Chondrocyte (in vitro differentiated cells): ENCODE measurements around the gene RASL11B. TPM values are rescaled to one million over a fixed set of nuclear protein-coding genes. Genes with fewer than 3 reads are reported as not detected.

ENCODE experiments used
- DNase-seq: peaks from one replicate; pipeline ENCODE4 v3.0.0; 2021; ENCODE audit warnings: mixed read lengths, low spot score
- H3K27ac Mint-ChIP-seq: one replicate; pipeline ENCODE4 v1.8.0; 2021; ENCODE audit warnings: mild to moderate bottlenecking, moderate library complexity, mixed read lengths; ENCODE audit not compliant: unreplicated experiment
- H3K27me3 Mint-ChIP-seq: 2 replicates; pipeline ENCODE4 v1.8.0; 2021; ENCODE audit warnings: low read depth, mixed read lengths
- H3K36me3 Mint-ChIP-seq: 2 replicates; pipeline ENCODE4 v1.8.0; 2021; ENCODE audit warnings: low read depth, mixed read lengths
- H3K4me1 Mint-ChIP-seq: 2 replicates; pipeline ENCODE4 v1.8.0; 2021; ENCODE audit warnings: low read depth, mild to moderate bottlenecking, mixed read lengths
- H3K4me3 Mint-ChIP-seq: one replicate; pipeline ENCODE4 v1.8.0; 2021; ENCODE audit warnings: mild to moderate bottlenecking, moderate library complexity, mixed read lengths; ENCODE audit not compliant: unreplicated experiment
- H3K9me3 Mint-ChIP-seq: 2 replicates; pipeline ENCODE4 v1.8.0; 2021; ENCODE audit warnings: low read depth, mixed read lengths
- total RNA-seq: library from RNA; stranded (reverse); gene quantifications from 3 replicates; pipeline ENCODE4 v1.2.1, GENCODE V29; 2021
- TF ChIP-seq, protein P1 (sequence below): fragments of 200-600 bp; sonication (generic); IDR thresholded peaks from 2 replicates; pipeline ENCODE4 v1.5.0; 2021; ENCODE audit warnings: antibody characterized with exemption, mild to moderate bottlenecking, moderate library complexity

The RASL11B gene
- total RNA-seq, 1 donor from 2014 or later: 8.1 TPM

GRCh38 chr4:52884994-52885393 lies 22.9 kb downstream of the RASL11B start:
- TF ChIP-seq, protein P1, sequence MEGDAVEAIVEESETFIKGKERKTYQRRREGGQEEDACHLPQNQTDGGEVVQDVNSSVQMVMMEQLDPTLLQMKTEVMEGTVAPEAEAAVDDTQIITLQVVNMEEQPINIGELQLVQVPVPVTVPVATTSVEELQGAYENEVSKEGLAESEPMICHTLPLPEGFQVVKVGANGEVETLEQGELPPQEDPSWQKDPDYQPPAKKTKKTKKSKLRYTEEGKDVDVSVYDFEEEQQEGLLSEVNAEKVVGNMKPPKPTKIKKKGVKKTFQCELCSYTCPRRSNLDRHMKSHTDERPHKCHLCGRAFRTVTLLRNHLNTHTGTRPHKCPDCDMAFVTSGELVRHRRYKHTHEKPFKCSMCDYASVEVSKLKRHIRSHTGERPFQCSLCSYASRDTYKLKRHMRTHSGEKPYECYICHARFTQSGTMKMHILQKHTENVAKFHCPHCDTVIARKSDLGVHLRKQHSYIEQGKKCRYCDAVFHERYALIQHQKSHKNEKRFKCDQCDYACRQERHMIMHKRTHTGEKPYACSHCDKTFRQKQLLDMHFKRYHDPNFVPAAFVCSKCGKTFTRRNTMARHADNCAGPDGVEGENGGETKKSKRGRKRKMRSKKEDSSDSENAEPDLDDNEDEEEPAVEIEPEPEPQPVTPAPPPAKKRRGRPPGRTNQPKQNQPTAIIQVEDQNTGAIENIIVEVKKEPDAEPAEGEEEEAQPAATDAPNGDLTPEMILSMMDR: no peak
- Mint-ChIP-seq H3K27ac (no peak overlapping the region), H3K4me3 (no peak overlapping the region), H3K27me3 (no peaks in the 10 kb centered on the region), H3K9me3 (no peaks in the 10 kb centered on the region), H3K36me3 (peaks cover 8% of the 10 kb centered on the region), H3K4me1 (no peaks in the 10 kb centered on the region)
- DNase-seq: no peak

DNA sequence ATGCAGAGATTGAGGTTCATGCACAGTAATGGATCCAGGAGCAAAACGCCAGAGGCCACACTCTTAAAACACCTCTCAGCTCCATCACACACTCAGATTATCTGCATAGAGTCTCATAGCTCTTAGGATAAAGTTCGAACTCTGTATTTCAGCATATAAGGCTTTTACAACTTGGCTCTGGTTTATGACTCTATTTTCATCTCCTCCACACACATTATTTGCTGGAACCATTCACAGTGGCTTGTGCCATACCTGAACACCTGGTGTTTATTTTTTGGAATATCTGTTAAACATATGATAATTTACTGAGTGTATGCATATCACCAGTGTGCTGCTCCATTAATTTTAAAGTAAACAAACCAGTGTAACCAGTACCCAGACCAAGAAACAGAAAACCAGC lies 27.2 kb downstream of the RASL11B start:
- TF ChIP-seq, protein P1: no peak
- H3K27me3 Mint-ChIP-seq: no peaks in the 10 kb centered on the region
- H3K4me3 Mint-ChIP-seq: no peak overlapping the region
- peaks cover 3% of the 10 kb centered on the region for H3K36me3 Mint-ChIP-seq
- DNase-seq: no peak
- no peaks in the 10 kb centered on the region for H3K9me3 Mint-ChIP-seq
- no peaks in the 10 kb centered on the region for H3K4me1 Mint-ChIP-seq
- no peak overlapping the region for H3K27ac Mint-ChIP-seq

DNA sequence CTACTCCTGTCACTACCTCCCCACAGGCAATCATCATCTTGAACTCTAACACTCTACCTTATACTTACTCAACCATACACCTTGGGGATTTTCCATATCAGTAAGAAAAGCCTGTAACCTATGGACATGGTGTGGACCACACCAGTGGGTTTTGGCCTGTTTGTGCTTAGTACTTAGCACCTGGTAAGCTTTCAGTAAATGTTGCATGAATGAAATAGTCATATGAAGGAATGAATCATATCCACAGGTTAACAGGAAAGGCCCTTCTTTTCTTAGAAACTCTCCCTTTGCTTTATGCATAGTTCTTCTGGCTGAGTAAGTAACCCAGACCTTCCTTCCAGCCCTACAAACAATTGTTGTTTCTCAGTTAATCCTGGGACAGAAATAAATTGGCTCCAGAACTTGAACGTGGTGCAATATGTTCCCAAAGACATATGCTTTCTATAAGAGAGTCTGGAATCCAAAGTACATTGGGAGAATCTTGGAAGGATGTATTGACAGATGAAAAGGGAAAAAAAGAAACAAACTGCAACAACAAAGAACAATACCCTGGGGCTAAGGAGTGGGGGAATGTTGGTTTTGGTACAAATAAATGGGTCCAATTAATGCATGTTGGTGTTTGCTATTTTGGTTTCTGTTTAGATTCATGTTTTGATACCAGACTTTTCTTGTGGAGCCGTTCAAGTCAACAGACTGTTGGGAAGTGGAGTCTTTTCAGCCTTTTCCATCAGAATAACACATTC lies 27.8 kb downstream of the RASL11B start:
- TF ChIP-seq, protein P1: no peak
- Mint-ChIP-seq H3K4me1 (no peaks in the 10 kb centered on the region), H3K27ac (no peak overlapping the region), H3K9me3 (no peaks in the 10 kb centered on the region), H3K27me3 (no peaks in the 10 kb centered on the region), H3K36me3 (peaks cover 3% of the 10 kb centered on the region), H3K4me3 (no peak overlapping the region)
- no peak for DNase-seq

DNA sequence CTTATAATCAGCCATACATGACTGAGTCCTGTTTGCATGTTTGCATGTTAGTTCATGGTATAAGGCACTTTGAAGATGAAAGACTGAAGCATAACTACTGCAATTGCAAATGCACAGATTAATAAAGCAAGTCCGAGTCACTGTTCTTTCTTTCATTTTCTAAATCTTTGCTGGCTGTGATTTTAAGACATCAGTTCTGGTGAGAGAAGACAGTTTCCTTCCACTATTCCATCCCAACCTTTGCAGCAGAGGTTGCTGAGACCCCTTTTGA lies 28.3 kb downstream of the RASL11B start:
- Mint-ChIP-seq H3K27me3 (no peaks in the 10 kb centered on the region), H3K9me3 (no peaks in the 10 kb centered on the region), H3K4me1 (no peaks in the 10 kb centered on the region), H3K4me3 (no peak overlapping the region), H3K36me3 (peaks cover 2% of the 10 kb centered on the region), H3K27ac (no peak overlapping the region)
- TF ChIP-seq, protein P1: no peak
- no peak for DNase-seq

DNA sequence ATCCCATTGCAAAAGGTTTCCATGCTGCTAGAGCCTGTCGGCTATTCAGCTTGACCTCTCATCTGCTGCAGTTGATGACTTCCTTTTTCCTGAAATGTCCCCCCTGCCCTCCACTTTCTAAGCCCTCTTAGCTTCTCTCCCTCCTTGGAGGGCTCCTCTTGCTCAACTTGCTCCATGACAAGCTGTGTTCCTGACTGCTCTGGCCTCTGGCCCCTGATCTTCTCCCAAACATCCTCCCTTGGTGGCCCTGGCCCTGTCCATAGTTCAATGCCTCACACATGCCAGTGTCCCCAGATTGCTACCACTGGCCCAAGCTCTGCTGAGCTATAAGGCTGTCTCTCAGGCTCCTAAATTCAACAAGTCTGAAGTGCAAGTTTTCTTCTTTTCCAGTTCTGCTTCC lies 29.6 kb downstream of the RASL11B start:
- no peaks in the 10 kb centered on the region for H3K4me1 Mint-ChIP-seq
- H3K27ac Mint-ChIP-seq: no peak overlapping the region
- peaks cover 3% of the 10 kb centered on the region for H3K36me3 Mint-ChIP-seq
- H3K9me3 Mint-ChIP-seq: peaks cover 5% of the 10 kb centered on the region
- no peaks in the 10 kb centered on the region for H3K27me3 Mint-ChIP-seq
- TF ChIP-seq, protein P1: no peak
- no peak overlapping the region for H3K4me3 Mint-ChIP-seq
- no peak for DNase-seq
